Activated T-cell treated with anti-CD3 and anti-CD28 coated beads for 48 hours (primary cell): ENCODE measurements around the gene MAGEA9.
"Not testable (repeated sequence)": the region's sequence is repeated elsewhere in the genome, so short reads cannot be mapped to it uniquely, and the experiment has no call there.

Experiments
- DNase-seq: peaks from one replicate; pipeline ENCODE4 v3.0.0-alpha.2; 2020; ENCODE audit warnings: low read depth

Gene MAGEA9

DNA sequence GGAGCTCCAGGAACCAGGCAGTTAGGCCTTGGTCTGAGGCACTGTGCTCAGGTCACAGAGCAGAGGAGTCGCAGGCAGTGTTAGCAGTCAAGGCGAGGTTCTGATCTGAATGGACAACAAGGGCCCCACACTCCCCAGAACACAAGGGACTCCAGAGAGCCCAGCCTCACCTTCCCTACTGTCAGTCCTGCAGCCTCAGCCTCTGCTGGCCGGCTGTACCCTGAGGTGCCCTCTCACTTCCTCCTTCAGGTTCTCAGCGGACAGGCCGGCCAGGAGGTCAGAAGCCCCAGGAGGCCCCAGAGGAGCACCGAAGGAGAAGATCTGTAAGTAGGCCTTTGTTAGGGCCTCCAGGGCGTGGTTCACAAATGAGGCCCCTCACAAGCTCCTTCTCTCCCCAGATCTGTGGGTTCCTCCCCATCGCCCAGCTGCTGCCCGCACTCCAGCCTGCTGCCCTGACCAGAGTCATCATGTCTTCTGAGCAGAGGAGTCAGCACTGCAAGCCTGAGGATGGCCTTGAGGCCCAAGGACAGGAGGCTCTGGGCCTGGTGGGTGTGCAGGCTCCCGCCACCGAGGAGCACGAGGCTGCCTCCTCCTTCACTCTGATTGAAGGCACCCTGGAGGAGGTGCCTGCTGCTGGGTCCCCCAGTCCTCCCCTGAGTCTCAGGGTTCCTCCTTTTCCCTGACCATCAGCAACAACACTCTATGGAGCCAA is 26.2 kb downstream of the MAGEA9 start:
- no peak for DNase-seq

DNA sequence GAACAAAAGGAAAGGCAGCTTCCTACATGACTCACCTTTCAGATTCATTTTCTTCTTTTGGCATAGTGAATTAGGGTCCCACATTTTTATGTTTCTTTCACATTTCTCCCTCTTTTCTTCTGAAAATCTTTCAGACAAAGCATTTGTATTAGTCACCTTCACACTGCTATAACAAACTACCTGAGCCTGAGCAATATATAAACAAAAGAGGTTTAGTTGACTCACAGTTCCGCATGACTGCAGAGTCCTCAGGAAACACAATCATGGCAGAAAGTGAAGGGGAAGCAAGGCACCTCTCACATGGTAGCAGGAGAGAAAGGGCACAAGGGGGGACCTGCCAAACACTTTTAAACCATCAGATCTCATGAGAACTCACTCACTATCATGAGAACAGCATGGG is 36.9 kb downstream of the MAGEA9 start:
- no peak for DNase-seq

DNA sequence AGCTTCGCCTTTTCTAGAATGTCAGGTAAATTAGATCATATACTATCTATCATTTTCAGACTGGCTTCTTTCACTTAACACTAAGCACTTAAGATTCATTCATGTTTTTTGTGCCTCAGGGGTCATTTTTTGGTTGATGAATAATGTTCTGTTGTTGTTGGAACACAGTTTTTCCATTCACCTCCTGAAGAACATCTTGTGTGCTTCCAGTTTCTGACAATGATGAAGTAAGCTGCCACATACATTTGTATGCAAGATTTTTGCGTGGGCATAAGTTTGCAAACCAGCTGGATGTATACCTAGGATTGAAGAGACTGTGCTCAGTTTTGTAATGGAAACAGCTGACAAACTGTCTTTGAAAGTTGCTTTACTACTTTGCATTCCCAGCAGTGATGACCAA is 37.6 kb downstream of the MAGEA9 start:
- DNase-seq, result no peak

DNA sequence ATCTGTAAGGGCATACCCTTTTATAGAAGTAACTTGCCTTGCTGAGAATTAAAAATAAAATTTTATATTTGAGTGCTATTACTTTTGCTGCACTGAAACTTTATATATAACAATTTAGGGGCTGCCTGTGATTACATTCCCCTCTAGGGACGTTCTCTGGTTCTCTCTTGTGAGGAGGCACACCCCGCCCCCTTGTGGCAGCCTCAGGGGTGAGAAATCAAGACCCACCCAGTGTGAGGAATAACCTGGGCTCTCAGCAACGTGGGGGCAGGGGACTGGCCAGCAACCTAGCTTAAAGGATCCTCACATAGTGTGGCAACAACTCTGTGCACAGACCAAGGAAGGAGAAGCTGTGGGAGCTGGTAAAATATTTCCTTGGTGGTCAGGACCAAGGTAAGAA is 43.7 kb downstream of the MAGEA9 start:
- peak; percentile 37 for DNase-seq

DNA sequence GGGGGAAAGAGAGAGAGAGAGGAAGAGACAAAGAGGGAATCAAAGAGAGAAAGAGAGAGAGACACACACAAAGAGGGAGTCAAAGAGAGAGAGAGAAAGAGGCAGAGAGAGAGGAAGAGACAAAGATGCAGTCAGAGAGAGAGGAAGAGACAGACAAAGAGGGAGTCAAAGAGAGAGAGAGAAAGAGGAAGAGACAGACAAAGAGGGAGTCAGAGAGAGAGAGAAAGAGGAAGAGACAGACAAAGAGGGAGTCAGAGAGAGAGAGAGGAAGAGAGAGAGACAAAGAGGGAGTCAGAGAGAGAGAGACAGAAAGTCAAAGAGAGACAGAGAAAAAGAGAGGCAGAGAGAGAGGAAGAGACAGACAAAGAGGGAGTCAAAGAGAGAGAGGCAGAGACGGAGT is 45.5 kb downstream of the MAGEA9 start:
- DNase-seq, result no peak

DNA sequence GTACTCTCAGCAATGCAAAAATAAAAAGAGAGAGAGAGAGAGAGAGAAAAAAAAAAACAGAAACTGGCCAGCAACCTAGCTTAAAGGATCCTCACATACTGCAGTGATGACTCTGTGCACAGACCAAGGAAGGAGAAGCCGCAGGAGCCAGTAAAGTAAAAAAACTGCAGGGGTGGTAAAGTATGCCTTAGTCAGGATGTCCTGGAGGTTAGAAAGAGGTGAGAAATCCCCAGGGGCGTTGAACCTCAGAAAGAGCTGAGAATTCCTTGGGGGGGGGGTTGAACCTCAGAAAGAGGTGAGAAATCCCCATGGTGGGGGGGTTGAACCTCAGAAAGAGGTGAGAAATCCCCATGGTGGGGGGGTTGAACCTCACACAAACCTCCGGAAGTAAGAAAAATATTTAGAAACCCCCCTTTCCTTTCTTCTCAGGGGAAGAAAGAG is 48.0 kb downstream of the MAGEA9 start:
- DNase-seq, result no peak

DNA sequence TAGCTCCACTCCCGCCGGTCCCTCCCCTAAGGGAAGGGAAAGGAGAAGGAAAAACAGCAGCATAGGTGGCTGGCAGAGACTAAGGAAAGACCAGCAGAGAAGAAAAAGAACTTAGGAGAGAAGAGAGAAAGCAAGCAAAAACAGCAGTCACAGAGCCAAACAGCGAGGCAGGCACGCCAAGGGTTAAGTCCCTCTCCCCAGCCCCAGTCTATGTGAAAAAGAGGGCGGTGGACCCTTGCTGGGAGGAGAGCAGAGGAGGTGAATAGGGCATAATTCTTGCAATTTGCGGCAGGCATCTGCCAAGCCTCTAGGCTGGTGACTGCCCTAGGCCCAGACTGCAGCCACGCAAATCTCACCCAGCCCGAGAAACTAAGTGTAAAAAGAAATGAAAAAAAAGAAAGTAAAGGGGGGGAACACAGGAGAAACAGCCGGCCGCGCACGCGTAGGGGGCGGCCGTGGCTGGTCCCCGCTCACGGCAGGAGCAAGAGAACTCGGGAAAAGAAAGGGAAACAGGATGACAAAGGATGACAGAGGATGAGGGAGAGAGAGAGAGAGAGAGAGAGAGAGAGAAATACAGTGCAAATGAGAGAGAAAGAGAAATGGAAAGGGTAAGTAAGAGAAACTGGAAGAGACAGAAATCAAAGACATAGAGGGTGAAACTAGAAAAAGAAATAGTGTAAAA is 48.6 kb downstream of the MAGEA9 start:
- DNase-seq, result no peak

DNA sequence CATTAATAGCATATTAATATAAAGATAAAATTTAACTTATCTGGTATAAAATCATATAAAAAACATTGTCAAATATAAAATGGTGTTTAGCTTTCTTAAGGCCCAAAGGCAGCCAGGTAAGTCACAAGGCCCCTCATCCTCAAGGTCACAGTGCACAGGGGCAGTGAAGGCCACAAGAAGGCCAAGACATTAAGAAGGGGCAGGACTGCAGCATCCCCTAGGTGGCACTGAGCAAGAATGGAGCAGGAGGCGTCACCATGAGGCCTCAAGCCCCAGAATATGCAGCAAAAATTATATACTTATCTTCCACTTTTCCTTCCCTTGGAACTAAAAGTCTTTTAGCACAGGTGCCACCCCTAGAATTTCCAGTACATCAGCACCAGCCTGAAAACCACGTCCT is 49.7 kb downstream of the MAGEA9 start:
- no peak for DNase-seq

DNA sequence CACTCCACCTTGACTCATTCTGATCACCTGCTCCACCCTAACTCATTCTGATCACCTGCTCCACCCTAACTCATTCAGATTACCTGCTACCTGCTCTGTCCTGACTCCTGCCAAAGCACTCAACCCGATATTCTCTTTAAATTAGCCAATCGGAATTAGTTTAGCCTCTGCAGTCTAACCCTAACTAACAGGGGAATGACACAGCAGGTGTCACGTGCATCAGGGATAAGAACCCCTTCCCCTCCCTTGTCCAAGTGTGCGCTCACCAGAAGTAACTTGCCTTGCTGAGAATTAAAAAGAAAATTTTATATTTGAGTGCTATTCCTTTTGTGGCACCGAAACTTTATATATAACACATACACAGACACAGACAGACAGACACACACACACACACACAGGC is 55.0 kb downstream of the MAGEA9 start:
- not testable (repeated sequence) for DNase-seq

DNA sequence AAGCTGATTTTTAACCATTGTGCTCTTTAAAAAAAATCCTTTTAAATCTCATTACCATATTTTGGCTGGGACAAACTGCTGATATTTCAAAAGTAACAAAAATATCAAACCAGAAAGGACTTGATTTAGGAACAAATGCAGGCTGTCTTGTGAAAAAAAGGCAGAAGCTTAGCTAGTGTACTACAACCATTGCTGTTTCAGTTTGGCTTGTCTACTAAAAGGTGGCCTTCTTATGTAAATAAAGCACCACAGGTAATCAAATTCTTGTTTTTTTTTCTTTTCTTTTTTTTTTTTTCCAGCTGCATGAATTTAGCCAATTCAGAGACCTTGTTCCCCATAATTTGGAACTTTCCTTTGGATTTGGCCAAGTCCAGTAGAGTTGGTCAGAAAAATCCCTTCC is 55.4 kb downstream of the MAGEA9 start:
- DNase-seq, result no peak
